ENCODE results near the gene PRUNE1. TPM values are rescaled to one million over a fixed set of nuclear protein-coding genes. Genes with fewer than 3 reads are reported as not detected.

PRUNE1 gene
- total and polyA plus RNA-seq, 2 of the 4 experiments (the other 2 are of a cell fraction), result 7.9 to 9.4 TPM

- Histone ChIP-seq H2BK120ac (ENCODE audit: low read depth, low read length) (no peak overlapping the region), H3K4me2 (ENCODE audit: low read depth, low read length) (no peak overlapping the region), H3K9me3 (ENCODE audit: control insufficient read depth, insufficient read depth, low read length) (no peaks in the 10 kb centered on the region), H3K4me3 (ENCODE audit: insufficient read depth, low read depth, low read length) (no peak overlapping the region), H4K8ac (ENCODE audit: low read depth in 2 of 2, low read length in 2 of 2) (no peak overlapping the region), H2AFZ (replicated peaks; ENCODE audit: low read length, poor library complexity) (no peak overlapping the region), H2AK9ac (replicated peaks; ENCODE audit: low read depth, low read length, poor library complexity) (no peak overlapping the region), H3K4me1 (ENCODE audit: control insufficient read depth, insufficient read depth, low read length) (peaks cover 9% of the 10 kb centered on the region), H2AK5ac (ENCODE audit: low read depth, low read length) (no peak overlapping the region), H3K27me3 (ENCODE audit: control insufficient read depth, insufficient read depth, low read length) (no peaks in the 10 kb centered on the region), H3K56ac (ENCODE audit: extremely low read depth, insufficient read depth, low read length) (no peak overlapping the region), H3K4ac (ENCODE audit: low read depth, low read length) (no peak overlapping the region), H4K20me1 (ENCODE audit: insufficient read depth, low read length) (no peaks in the 10 kb centered on the region), H3K27ac (ENCODE audit: insufficient read depth, low read length) (no peak overlapping the region), H3K9ac (ENCODE audit: low read depth, low read length) (no peak overlapping the region), H3K23ac (ENCODE audit: low read depth, low read length) (no peak overlapping the region), H3K14ac (replicated peaks; ENCODE audit: low read depth, low read length) (no peak overlapping the region), H3K79me1 (ENCODE audit: low read depth in 1 of 2, low read length in 2 of 2) (peaks cover 7 to 12% of the 10 kb centered on the region in 2 experiments), H2BK20ac (ENCODE audit: low read depth, low read length) (no peak overlapping the region), H3K9me1 (ENCODE audit: insufficient read depth, low read length) (peaks cover 13% of the 10 kb centered on the region), H3K18ac (ENCODE audit: low read depth, low read length) (no peak overlapping the region), H4K91ac (ENCODE audit: insufficient read depth, low read depth, low read length) (no peak overlapping the region), H3K36me3 (ENCODE audit: control insufficient read depth, insufficient read depth, low read length) (peaks cover 29% of the 10 kb centered on the region), H2BK5ac (ENCODE audit: low read depth, low read length, poor library complexity, severe bottlenecking) (no peak overlapping the region), H4K5ac (ENCODE audit: low read depth, low read length) (no peak overlapping the region), H2BK15ac (ENCODE audit: low read depth, low read length) (no peak overlapping the region)
- intact Hi-C loops (cut with micrococcal nuclease), result loop anchor here (10.0 kb wide), 1 partner anchor 437 kb away; no protein-coding TSS in a partner anchor
- CTCF ChIA-PET, result no interaction called here
- no TSS peak for BruUV-seq (replicated peaks)
- WGBS, 2 experiments (ENCODE audit: extremely low coverage in 2 of 2, insufficient read length in 1 of 2), result 67% methylated on average over 1 of the region's 3 CpGs; no CpG with 5 or more reads in 1 of the 2 experiments
- dilution Hi-C loops (cut with HindIII; ENCODE audit: low sequenced_read_pairs, unreplicated experiment), result no loop called here
- TF ChIP-seq CTCF (conservative IDR thresholded peaks at IDR 0.05; ENCODE audit: low read depth, low read length) (no peak), BHLHE40 (IDR thresholded peaks at IDR 0.05; ENCODE audit: low read depth, low read length) (no peak), FOS (IDR thresholded peaks at IDR 0.05; ENCODE audit: low read depth, low read length) (no peak), RCOR1 (IDR thresholded peaks at IDR 0.05; ENCODE audit: insufficient replicate concordance, low read length) (no peak), CHD1 (IDR thresholded peaks at IDR 0.05; ENCODE audit: low read depth, low read length) (no peak), RFX5 (IDR thresholded peaks at IDR 0.05; ENCODE audit: low read depth, low read length) (no peak), SMC3 (IDR thresholded peaks at IDR 0.05; ENCODE audit: low read depth, low read length) (no peak), NFE2L2 (IDR thresholded peaks at IDR 0.05; ENCODE audit: low read depth, low read length) (no peak), POLR2A (IDR thresholded peaks at IDR 0.05; ENCODE audit: low read depth, low read length) (no peak), MAFK (IDR thresholded peaks at IDR 0.05; ENCODE audit: low read depth, low read length) (no peak), USF2 (IDR thresholded peaks at IDR 0.05; ENCODE audit: low read depth, low read length) (no peak), MXI1 (IDR thresholded peaks at IDR 0.05; ENCODE audit: borderline replicate concordance, low read depth, low read length) (no peak), MAZ (IDR thresholded peaks at IDR 0.05; ENCODE audit: borderline replicate concordance, low read depth, low read length) (no peak), RAD21 (IDR thresholded peaks at IDR 0.05; ENCODE audit: low read length) (no peak), CEBPB (IDR thresholded peaks at IDR 0.05; ENCODE audit: low read depth, low read length) (no peak)
- TF ChIP-seq, protein P1, sequence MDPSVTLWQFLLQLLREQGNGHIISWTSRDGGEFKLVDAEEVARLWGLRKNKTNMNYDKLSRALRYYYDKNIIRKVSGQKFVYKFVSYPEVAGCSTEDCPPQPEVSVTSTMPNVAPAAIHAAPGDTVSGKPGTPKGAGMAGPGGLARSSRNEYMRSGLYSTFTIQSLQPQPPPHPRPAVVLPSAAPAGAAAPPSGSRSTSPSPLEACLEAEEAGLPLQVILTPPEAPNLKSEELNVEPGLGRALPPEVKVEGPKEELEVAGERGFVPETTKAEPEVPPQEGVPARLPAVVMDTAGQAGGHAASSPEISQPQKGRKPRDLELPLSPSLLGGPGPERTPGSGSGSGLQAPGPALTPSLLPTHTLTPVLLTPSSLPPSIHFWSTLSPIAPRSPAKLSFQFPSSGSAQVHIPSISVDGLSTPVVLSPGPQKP (IDR thresholded peaks at IDR 0.05; ENCODE audit: borderline replicate concordance, low read depth, low read length), result no peak
- ATAC-seq (ENCODE audit: low read depth) (no peak), DNase-seq (no peak)
- POLR2A ChIA-PET (ENCODE audit: unreplicated experiment), result no interaction called here
- in situ Hi-C loops (cut with MboI; ENCODE audit: low sequenced_read_pairs), result no loop called here
Measured at GRCh38 chr1:151002051-151002450, 6.2 kb upstream of the PRUNE1 start.

All from IMR-90 (cell line).